PC-9 (cell line): ENCODE results near the gene FAM43B.

Experiments used
- CTCF ChIP-seq: fragments of 200-600 bp; sonication (generic); conservative IDR thresholded peaks from 2 replicates; pipeline ENCODE4 v1.6.1; 2017; ENCODE audit warnings: mixed run types, antibody characterized with exemption, mild to moderate bottlenecking, moderate library complexity
- EZH2 ChIP-seq: fragments of 200-600 bp; sonication (generic); IDR thresholded peaks from 2 replicates; pipeline ENCODE4 v1.8.0; 2017; ENCODE audit warnings: antibody characterized with exemption, low read depth

- TF ChIP-seq CTCF: no peak
- no peak for TF ChIP-seq EZH2
These were observed 18.7 kb upstream of the FAM43B start for GRCh38 chr1:20533635-20534034.
